ENCODE measurements around the gene ARMS2.

Gene ARMS2

GRCh38 chr10:122474131-122474818, 19.8 kb downstream of the ARMS2 start:
- H3K4me3 ChIP-seq (ENCODE audit: severe bottlenecking), result no peak overlapping the region
- TF ChIP-seq CTCF (IDR thresholded peaks at IDR 0.05; ENCODE audit: poor library complexity, severe bottlenecking), result no peak
- peaks cover 43% of the 10 kb centered on the region for H3K4me1 ChIP-seq (ENCODE audit: insufficient read depth, poor library complexity, severe bottlenecking)
- H3K9me3 ChIP-seq (ENCODE audit: severe bottlenecking), result no peaks in the 10 kb centered on the region
- H3K27me3 ChIP-seq (ENCODE audit: insufficient read depth, poor library complexity, severe bottlenecking), result no peaks in the 10 kb centered on the region
- no peak overlapping the region for H3K27ac ChIP-seq (ENCODE audit: poor library complexity, severe bottlenecking)
- no peak for DNase-seq (ENCODE audit: low spot score)
- H3K36me3 ChIP-seq (ENCODE audit: low read depth), result 0 out of 2 replicates have a peak, but pooled peaks cover 6% of the 10 kb centered on the region
- no peak for ATAC-seq (ENCODE audit: low read depth)

GRCh38 chr10:122475100-122475499, 20.6 kb downstream of the ARMS2 start:
- Histone ChIP-seq H3K27ac (ENCODE audit: poor library complexity, severe bottlenecking) (peak overlapping the region; percentile 53), H3K36me3 (ENCODE audit: low read depth) (0 out of 2 replicates have a peak, but pooled peaks cover 6% of the 10 kb centered on the region), H3K4me1 (ENCODE audit: insufficient read depth, poor library complexity, severe bottlenecking) (peaks cover 35% of the 10 kb centered on the region), H3K9me3 (ENCODE audit: severe bottlenecking) (no peaks in the 10 kb centered on the region), H3K4me3 (ENCODE audit: severe bottlenecking) (no peak overlapping the region), H3K27me3 (ENCODE audit: insufficient read depth, poor library complexity, severe bottlenecking) (no peaks in the 10 kb centered on the region)
- ATAC-seq (ENCODE audit: low read depth) (no peak), DNase-seq (ENCODE audit: low spot score) (no peak)
- TF ChIP-seq CTCF (IDR thresholded peaks at IDR 0.05; ENCODE audit: poor library complexity, severe bottlenecking), result no peak

DNA sequence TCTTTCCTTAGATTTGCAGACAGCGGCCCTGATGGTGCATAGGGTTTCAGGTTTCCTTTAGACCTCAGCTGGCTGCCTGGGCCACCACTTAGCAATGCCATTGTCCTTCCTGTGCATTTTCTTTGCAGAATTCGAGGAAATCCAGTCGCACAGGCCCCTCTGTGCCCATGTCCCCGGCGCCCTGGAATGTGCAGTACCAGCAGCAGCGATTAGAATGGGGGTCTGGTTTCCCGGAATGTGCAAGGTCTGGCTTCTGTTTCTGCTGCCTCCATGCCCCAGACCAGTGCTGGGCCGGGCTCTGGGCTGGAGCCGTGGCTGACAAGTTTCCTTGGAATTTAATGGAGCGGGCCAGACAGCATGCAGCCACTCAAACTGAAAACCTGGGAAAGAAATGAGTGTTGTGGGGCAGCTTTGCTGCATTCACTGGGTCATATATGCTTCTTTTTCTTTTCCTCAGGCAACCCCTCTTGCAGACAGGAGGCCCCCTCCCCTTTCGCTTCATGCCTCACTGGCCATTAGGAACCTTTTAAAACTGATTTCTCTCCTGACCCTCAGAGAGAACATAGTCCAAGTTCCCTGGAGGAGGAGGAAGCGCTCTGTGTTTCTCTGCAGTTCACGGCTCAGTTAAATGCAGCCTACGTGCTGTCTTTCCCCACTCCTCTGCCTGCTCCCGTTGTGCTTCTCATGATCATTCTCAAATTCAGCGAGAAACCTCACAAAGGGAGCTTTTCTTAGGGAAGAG, 21.3 kb downstream of the ARMS2 start:
- TF ChIP-seq CTCF (IDR thresholded peaks at IDR 0.05; ENCODE audit: poor library complexity, severe bottlenecking), result no peak
- Histone ChIP-seq H3K4me1 (ENCODE audit: insufficient read depth, poor library complexity, severe bottlenecking) (peaks cover 32% of the 10 kb centered on the region), H3K9me3 (ENCODE audit: severe bottlenecking) (no peaks in the 10 kb centered on the region), H3K36me3 (ENCODE audit: low read depth) (0 out of 2 replicates have a peak, but pooled peaks cover 6% of the 10 kb centered on the region), H3K27me3 (ENCODE audit: insufficient read depth, poor library complexity, severe bottlenecking) (no peaks in the 10 kb centered on the region), H3K27ac (ENCODE audit: poor library complexity, severe bottlenecking) (peak overlapping the region; percentile 53), H3K4me3 (ENCODE audit: severe bottlenecking) (no peak overlapping the region)
- ATAC-seq (ENCODE audit: low read depth) (peak; percentile 39; the same call in 2 of the 3 replicates), DNase-seq (ENCODE audit: low spot score) (no peak)

- no peaks in the 10 kb centered on the region for H3K27me3 ChIP-seq (ENCODE audit: insufficient read depth, poor library complexity, severe bottlenecking)
- peaks cover 1% of the 10 kb centered on the region for H3K9me3 ChIP-seq (ENCODE audit: severe bottlenecking)
- ATAC-seq (ENCODE audit: low read depth) (peak; percentile 96), DNase-seq (ENCODE audit: low spot score) (peak; percentile 89)
- peaks cover 8% of the 10 kb centered on the region for H3K36me3 ChIP-seq (ENCODE audit: low read depth)
- H3K27ac ChIP-seq (ENCODE audit: poor library complexity, severe bottlenecking), result peak overlapping the region; percentile 53
- H3K4me1 ChIP-seq (ENCODE audit: insufficient read depth, poor library complexity, severe bottlenecking), result peaks cover 28% of the 10 kb centered on the region
- no peak overlapping the region for H3K4me3 ChIP-seq (ENCODE audit: severe bottlenecking)
- no peak for TF ChIP-seq CTCF (IDR thresholded peaks at IDR 0.05; ENCODE audit: poor library complexity, severe bottlenecking)
These were observed 21.9 kb downstream of the ARMS2 start for GRCh38 chr10:122476333-122476695.

All from RWPE2 (cell line).